ENCODE measurements around the gene MCTP2.

The MCTP2 gene

GRCh38 chr15:94370936-94371285 is 139.6 kb downstream of the MCTP2 start:
- Histone ChIP-seq H3K27me3 (ENCODE audit: insufficient read depth, poor library complexity, severe bottlenecking) (no peaks in the 10 kb centered on the region), H3K27ac (replicated peaks) (no peak overlapping the region), H3K4me3 (replicated peaks; ENCODE audit: insufficient read depth, low read length) (no peak overlapping the region)
- TF ChIP-seq GABPA (IDR thresholded peaks at IDR 0.05; ENCODE audit: low read depth) = no peak
- TF ChIP-seq SPI1 (IDR thresholded peaks at IDR 0.05; ENCODE audit: borderline replicate concordance, low read depth) = no peak
- no peak for TF ChIP-seq CTCF (IDR thresholded peaks at IDR 0.05; ENCODE audit: insufficient read depth, low read length)
- TF ChIP-seq REST (IDR thresholded peaks at IDR 0.05; ENCODE audit: insufficient replicate concordance, low read depth) = no peak
- TF ChIP-seq POLR2AphosphoS5 (IDR thresholded peaks at IDR 0.05; ENCODE audit: low read depth) = no peak
- DNase-seq (ENCODE audit: low read depth in 1 of 2, low spot score in 1 of 2) = no peak

- DNase-seq (ENCODE audit: low read depth in 1 of 2, low spot score in 1 of 2) = no peak
- TF ChIP-seq POLR2AphosphoS5 (IDR thresholded peaks at IDR 0.05; ENCODE audit: low read depth) (no peak), REST (IDR thresholded peaks at IDR 0.05; ENCODE audit: insufficient replicate concordance, low read depth) (no peak), GABPA (IDR thresholded peaks at IDR 0.05; ENCODE audit: low read depth) (no peak), CTCF (IDR thresholded peaks at IDR 0.05; ENCODE audit: insufficient read depth, low read length) (no peak), SPI1 (IDR thresholded peaks at IDR 0.05; ENCODE audit: borderline replicate concordance, low read depth) (no peak)
- Histone ChIP-seq H3K27me3 (ENCODE audit: insufficient read depth, poor library complexity, severe bottlenecking) (no peaks in the 10 kb centered on the region), H3K27ac (replicated peaks) (no peak overlapping the region), H3K4me3 (replicated peaks; ENCODE audit: insufficient read depth, low read length) (no peak overlapping the region)
Observed at GRCh38 chr15:94372821-94373220, 141.5 kb downstream of the MCTP2 start.

GRCh38 chr15:94375997-94376396 is 144.6 kb downstream of the MCTP2 start:
- TF ChIP-seq POLR2AphosphoS5 (IDR thresholded peaks at IDR 0.05; ENCODE audit: low read depth) (no peak), GABPA (IDR thresholded peaks at IDR 0.05; ENCODE audit: low read depth) (no peak), REST (IDR thresholded peaks at IDR 0.05; ENCODE audit: insufficient replicate concordance, low read depth) (no peak), CTCF (IDR thresholded peaks at IDR 0.05; ENCODE audit: insufficient read depth, low read length) (no peak), SPI1 (IDR thresholded peaks at IDR 0.05; ENCODE audit: borderline replicate concordance, low read depth) (no peak)

More at GRCh38 chr15:94375997-94376396, 144.6 kb downstream of the MCTP2 start:
- DNase-seq (ENCODE audit: low read depth in 1 of 2, low spot score in 1 of 2) = no peak
- Histone ChIP-seq H3K27me3 (ENCODE audit: insufficient read depth, poor library complexity, severe bottlenecking) (no peaks in the 10 kb centered on the region), H3K4me3 (replicated peaks; ENCODE audit: insufficient read depth, low read length) (no peak overlapping the region), H3K27ac (replicated peaks) (no peak overlapping the region)
